GM12892 (cell line): ENCODE data around the gene SEMG1.

ENCODE experiments used
- POLR2A ChIP-seq: IDR thresholded peaks from 2 replicates; pipeline ENCODE4 v1.6.1; 2011; ENCODE audit warnings: low read depth, low read length, control low read depth
- POLR2AphosphoS5 ChIP-seq: IDR thresholded peaks from 2 replicates; pipeline ENCODE4 v1.6.1; 2011; ENCODE audit warnings: low read depth, low read length, control low read depth
- TAF1 ChIP-seq: IDR thresholded peaks from 2 replicates; pipeline ENCODE4 v1.6.1; 2011; ENCODE audit warnings: low read depth, mild to moderate bottlenecking, control low read depth, low read length, borderline replicate concordance

DNA sequence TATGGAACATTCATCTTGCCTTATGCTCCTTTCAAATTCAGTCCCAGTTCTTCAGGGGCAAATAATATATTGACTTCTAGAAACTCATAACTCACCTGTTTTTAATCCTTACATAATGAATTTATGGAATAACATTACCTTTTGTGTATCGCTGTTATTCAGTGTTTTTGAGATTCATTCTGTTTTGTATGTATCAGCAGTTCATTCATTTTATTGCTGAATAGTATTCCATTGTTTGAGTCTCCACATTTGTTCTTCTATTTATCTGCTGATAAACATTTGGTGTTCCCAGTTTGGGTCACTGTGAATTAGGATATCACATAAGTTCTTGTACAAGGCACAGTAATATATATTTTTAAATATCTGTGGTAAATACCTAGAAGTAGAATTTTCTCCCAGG, 19.5 kb downstream of the SEMG1 start:
- no peak for TF ChIP-seq POLR2A
- no peak for TF ChIP-seq POLR2AphosphoS5
- TF ChIP-seq TAF1 = no peak
